Neural cell (in vitro differentiated cells): Measurements from ENCODE around the gene SIRPB1. TPM values are rescaled to one million over a fixed set of nuclear protein-coding genes. Genes with fewer than 3 reads are reported as not detected.

Source experiments
- H2AFZ ChIP-seq: fragments of 200-600, 300-800 bp; sonication (generic), shearing (Covaris generic); 2 replicates; pipeline ENCODE4 v1.6.0; 2014; ENCODE audit warnings: low read depth, mild to moderate bottlenecking, antibody characterized with exemption, low read length, moderate library complexity
- H3F3A ChIP-seq: fragments of 200-600 bp; shearing (Covaris generic); 2 replicates; pipeline ENCODE4 v1.6.1; 2016; ENCODE audit warnings: mild to moderate bottlenecking, moderate library complexity, mixed read lengths, antibody characterized with exemption, low read length; ENCODE audit not compliant: insufficient read depth, poor library complexity, severe bottlenecking
- H3K27ac ChIP-seq: fragments of 200-600, 300-800 bp; sonication (generic), shearing (Covaris generic); 2 replicates; pipeline ENCODE4 v1.5.1; 2014; ENCODE audit warnings: mild to moderate bottlenecking, low read length, moderate library complexity
- H3K27me3 ChIP-seq: fragments of 300-800, 200-600 bp; sonication (generic), shearing (Covaris generic); 2 replicates; pipeline ENCODE4 v1.6.0; 2014; ENCODE audit warnings: mild to moderate bottlenecking, low read depth, low read length, moderate library complexity; ENCODE audit not compliant: insufficient read depth
- H3K36me3 ChIP-seq: fragments of 300-800, 200-600 bp; sonication (generic), shearing (Covaris generic); 2 replicates; pipeline ENCODE4 v1.5.1; 2014; ENCODE audit warnings: mild to moderate bottlenecking, antibody characterized with exemption, low read length, moderate library complexity; ENCODE audit not compliant: insufficient read depth
- H3K4me2 ChIP-seq: fragments of 300-800, 200-600 bp; sonication (generic), shearing (Covaris generic); 2 replicates; pipeline ENCODE4 v1.6.0; 2014; ENCODE audit warnings: mild to moderate bottlenecking, low read length
- H3K4me3 ChIP-seq: fragments of 300-800, 200-600 bp; sonication (generic), shearing (Covaris generic); 2 replicates; pipeline ENCODE4 v1.5.1; 2014; ENCODE audit warnings: mild to moderate bottlenecking, low read length, moderate library complexity
- H3K79me2 ChIP-seq: fragments of 200-600 bp; shearing (Covaris generic); replicated peaks from 2 replicates; pipeline ENCODE4 v1.6.0; 2014; ENCODE audit warnings: mild to moderate bottlenecking, low read length, moderate library complexity; ENCODE audit not compliant: insufficient read depth
- H3K9ac ChIP-seq: fragments of 300-800, 200-600 bp; sonication (generic), shearing (Covaris generic); 2 replicates; pipeline ENCODE4 v1.6.1; 2016; ENCODE audit warnings: mild to moderate bottlenecking, low read length, mixed read lengths
- H3K9me2 ChIP-seq: fragments of 200-600 bp; shearing (Covaris generic); 2 replicates; pipeline ENCODE4 v1.6.1; 2016; ENCODE audit warnings: mild to moderate bottlenecking, low read length, mixed read lengths; ENCODE audit not compliant: insufficient read depth
- H3K9me3 ChIP-seq: fragments of 200-600, 300-800 bp; sonication (generic), shearing (Covaris generic); 2 replicates; pipeline ENCODE4 v1.6.1; 2016; ENCODE audit warnings: mild to moderate bottlenecking, mixed run types, low read length, moderate library complexity, mixed read lengths
- H4K20me1 ChIP-seq: fragments of 200-600 bp; shearing (Covaris generic); 2 replicates; pipeline ENCODE4 v1.6.1; 2016; ENCODE audit warnings: mild to moderate bottlenecking, mixed run types; ENCODE audit not compliant: insufficient read depth
- EP300 ChIP-seq: fragments of 450-650 bp; conservative IDR thresholded peaks from 2 replicates; pipeline ENCODE4 v1.6.1; 2014; ENCODE audit warnings: antibody characterized with exemption, mild to moderate bottlenecking, moderate library complexity; ENCODE audit not compliant: poor library complexity, severe bottlenecking
- EZH2 ChIP-seq: fragments of 200-600, 300-800 bp; shearing (Covaris generic), sonication (generic); IDR thresholded peaks from 2 replicates; pipeline ENCODE4 v1.6.1; 2014; ENCODE audit warnings: antibody characterized with exemption, low read length, borderline replicate concordance, mild to moderate bottlenecking; ENCODE audit not compliant: insufficient read depth, poor library complexity, severe bottlenecking
- MXI1 ChIP-seq: fragments of 450-650 bp; conservative IDR thresholded peaks from 2 replicates; pipeline ENCODE4 v1.6.1; 2014; ENCODE audit warnings: antibody characterized with exemption, mild to moderate bottlenecking; ENCODE audit not compliant: poor library complexity, severe bottlenecking
- POLR2AphosphoS5 ChIP-seq: IDR thresholded peaks from 2 replicates; pipeline ENCODE4 v1.6.1; 2012
- RAD21 ChIP-seq: fragments of 450-650 bp; conservative IDR thresholded peaks from 2 replicates; pipeline ENCODE4 v1.6.1; 2014; ENCODE audit warnings: antibody characterized with exemption, mild to moderate bottlenecking, moderate library complexity
- REST ChIP-seq: IDR thresholded peaks from 2 replicates; pipeline ENCODE4 v1.6.1; 2012; ENCODE audit warnings: borderline replicate concordance
- SMC3 ChIP-seq: fragments of 450-650 bp; conservative IDR thresholded peaks from 2 replicates; pipeline ENCODE4 v1.6.1; 2014; ENCODE audit warnings: antibody characterized with exemption, mild to moderate bottlenecking, moderate library complexity; ENCODE audit not compliant: poor library complexity
- TAF1 ChIP-seq: IDR thresholded peaks from 2 replicates; pipeline ENCODE4 v1.6.1; 2012; ENCODE audit warnings: low read depth
- polyA plus RNA-seq: library from polyadenylated mRNA; depleted of rRNA; stranded (reverse); fragments of >200 nt; gene quantifications from 2 replicates; pipeline ENCODE4 v1.2.3, GENCODE V29; 2014
- TF ChIP-seq, protein P1 (sequence below): fragments of 450-650 bp; IDR thresholded peaks from 2 replicates; pipeline ENCODE4 v1.5.1; 2014; ENCODE audit warnings: antibody characterized with exemption, mild to moderate bottlenecking, moderate library complexity; ENCODE audit not compliant: poor library complexity, severe bottlenecking

SIRPB1 gene
- polyA plus RNA-seq, 1 donor from 2014 or later: 0.20 TPM

- H3K4me2 ChIP-seq: no peak overlapping the region
- no peaks in the 10 kb centered on the region for H3K36me3 ChIP-seq
- H3K9me3 ChIP-seq: no peaks in the 10 kb centered on the region
- H3K27ac ChIP-seq: no peak overlapping the region
- H3K9ac ChIP-seq: no peak overlapping the region
- no peaks in the 10 kb centered on the region for H3K79me2 ChIP-seq
- H2AFZ ChIP-seq: no peak overlapping the region
- no peak overlapping the region for H3K4me3 ChIP-seq
- H3K27me3 ChIP-seq: no peaks in the 10 kb centered on the region
- no peaks in the 10 kb centered on the region for H3K9me2 ChIP-seq
- H4K20me1 ChIP-seq: no peaks in the 10 kb centered on the region
- H3F3A ChIP-seq: no peaks in the 10 kb centered on the region
- TF ChIP-seq MXI1 (no peak), REST (no peak), POLR2AphosphoS5 (no peak), EZH2 (no peak), RAD21 (no peak), EP300 (no peak), SMC3 (no peak), TAF1 (no peak)
- TF ChIP-seq, protein P1, sequence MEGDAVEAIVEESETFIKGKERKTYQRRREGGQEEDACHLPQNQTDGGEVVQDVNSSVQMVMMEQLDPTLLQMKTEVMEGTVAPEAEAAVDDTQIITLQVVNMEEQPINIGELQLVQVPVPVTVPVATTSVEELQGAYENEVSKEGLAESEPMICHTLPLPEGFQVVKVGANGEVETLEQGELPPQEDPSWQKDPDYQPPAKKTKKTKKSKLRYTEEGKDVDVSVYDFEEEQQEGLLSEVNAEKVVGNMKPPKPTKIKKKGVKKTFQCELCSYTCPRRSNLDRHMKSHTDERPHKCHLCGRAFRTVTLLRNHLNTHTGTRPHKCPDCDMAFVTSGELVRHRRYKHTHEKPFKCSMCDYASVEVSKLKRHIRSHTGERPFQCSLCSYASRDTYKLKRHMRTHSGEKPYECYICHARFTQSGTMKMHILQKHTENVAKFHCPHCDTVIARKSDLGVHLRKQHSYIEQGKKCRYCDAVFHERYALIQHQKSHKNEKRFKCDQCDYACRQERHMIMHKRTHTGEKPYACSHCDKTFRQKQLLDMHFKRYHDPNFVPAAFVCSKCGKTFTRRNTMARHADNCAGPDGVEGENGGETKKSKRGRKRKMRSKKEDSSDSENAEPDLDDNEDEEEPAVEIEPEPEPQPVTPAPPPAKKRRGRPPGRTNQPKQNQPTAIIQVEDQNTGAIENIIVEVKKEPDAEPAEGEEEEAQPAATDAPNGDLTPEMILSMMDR: no peak
Measured at GRCh38 chr20:1667502-1668085, 47.8 kb upstream of the SIRPB1 start.

DNA sequence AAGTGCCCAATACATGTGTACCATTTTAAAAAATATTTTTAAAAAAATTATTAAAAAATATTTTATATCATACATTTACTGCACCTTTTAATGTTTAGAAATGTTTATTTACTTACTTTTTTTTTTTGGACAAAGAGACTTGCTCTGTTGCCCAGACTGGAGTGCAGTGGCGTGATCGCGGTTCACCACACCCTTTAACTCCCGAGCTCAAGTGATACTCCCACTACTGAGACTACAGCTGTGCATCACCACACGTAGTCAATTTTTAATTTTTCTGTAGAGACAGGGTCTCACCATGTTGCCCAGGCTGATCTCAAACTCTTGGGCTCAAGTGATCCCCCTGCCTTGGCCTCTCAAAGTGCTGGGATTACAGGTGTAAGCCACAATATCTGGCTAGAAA lies 47.0 kb upstream of the SIRPB1 start:
- Histone ChIP-seq H3K36me3 (no peaks in the 10 kb centered on the region), H3K9me3 (no peaks in the 10 kb centered on the region), H3K9ac (no peak overlapping the region), H3K9me2 (no peaks in the 10 kb centered on the region), H3K4me2 (no peak overlapping the region), H2AFZ (no peak overlapping the region), H4K20me1 (no peaks in the 10 kb centered on the region), H3K4me3 (no peak overlapping the region), H3K27me3 (no peaks in the 10 kb centered on the region), H3K27ac (no peak overlapping the region), H3F3A (no peaks in the 10 kb centered on the region), H3K79me2 (no peaks in the 10 kb centered on the region)
- TF ChIP-seq, protein P1: no peak
